Smooth muscle cell (in vitro differentiated cells): ENCODE data around the gene ARMCX6. TPM values are rescaled to one million over a fixed set of nuclear protein-coding genes. Genes with fewer than 3 reads are reported as not detected.
"Not testable (repeated sequence)": the region's sequence is repeated elsewhere in the genome, so short reads cannot be mapped to it uniquely, and the experiment has no call there.

Experiments
- DNase-seq: peaks from one replicate; lab custom pipeline; 2025; ENCODE audit not compliant: unreplicated experiment; lab: John Stamatoyannopoulos, UW
- H2AFZ ChIP-seq: fragments of 200-600 bp; sonication (generic); 2 replicates; pipeline ENCODE4 v1.6.0; 2016; ENCODE audit warnings: antibody characterized with exemption, low read depth, mild to moderate bottlenecking
- H3F3A ChIP-seq: fragments of 200-600 bp; sonication (generic); 2 replicates; pipeline ENCODE4 v1.6.0; 2017; ENCODE audit warnings: antibody characterized with exemption, low read depth
- H3K27ac ChIP-seq: fragments of 200-600 bp; sonication (generic); 2 replicates; pipeline ENCODE4 v1.5.1; 2016; ENCODE audit warnings: low read depth, mild to moderate bottlenecking
- H3K27me3 ChIP-seq: fragments of 200-600 bp; sonication (generic); 2 replicates; pipeline ENCODE4 v1.6.1; 2016; ENCODE audit warnings: low read depth, mild to moderate bottlenecking
- H3K36me3 ChIP-seq: fragments of 200-600 bp; sonication (generic); 2 replicates; pipeline ENCODE4 v1.5.1; 2016; ENCODE audit warnings: low read depth
- H3K4me1 ChIP-seq: fragments of 200-600 bp; sonication (generic); 2 replicates; pipeline ENCODE4 v1.5.1; 2016; ENCODE audit warnings: low read depth
- H3K4me2 ChIP-seq: fragments of 200-600 bp; sonication (generic); 2 replicates; pipeline ENCODE4 v1.6.0; 2016; ENCODE audit warnings: mild to moderate bottlenecking
- H3K4me3 ChIP-seq: fragments of 200-600 bp; sonication (generic); 2 replicates; pipeline ENCODE4 v1.5.1; 2016; ENCODE audit warnings: mild to moderate bottlenecking
- H3K79me2 ChIP-seq: fragments of 200-600 bp; sonication (generic); 2 replicates; pipeline ENCODE4 v1.6.0; 2016; ENCODE audit warnings: low read depth, mild to moderate bottlenecking
- H3K9ac ChIP-seq: fragments of 200-600 bp; sonication (generic); 2 replicates; pipeline ENCODE4 v1.6.0; 2016; ENCODE audit warnings: low read depth
- H3K9me3 ChIP-seq: fragments of 200-600 bp; sonication (generic); replicated peaks from 2 replicates; pipeline ENCODE4 v1.5.1; 2016; ENCODE audit warnings: low read depth
- H4K20me1 ChIP-seq: fragments of 200-600 bp; sonication (generic); 2 replicates; pipeline ENCODE4 v1.6.0; 2016; ENCODE audit warnings: low read depth
- WGBS: methylation state at CpG from one replicate; pipeline ENCODE4 v1.1.7; 2016; ENCODE audit warnings: low lambda C conversion rate; 5-methylcytosine and 5-hydroxymethylcytosine counted together
- polyA plus RNA-seq: library from polyadenylated mRNA; unstranded; fragments of >200 nt; fragmentation: Nextera tagmentation; extraction: Ambion mirVana; gene quantifications from 2 replicates; pipeline ENCODE4 v1.2.1, GENCODE V29; 2016
- total RNA-seq: library from RNA; depleted of rRNA; stranded (reverse); fragments of >200 nt; gene quantifications from 2 replicates; pipeline ENCODE4 v1.2.3, GENCODE V29; 2014
- TF ChIP-seq, protein P1 (sequence below): fragments of 200-600 bp; sonication (generic); IDR thresholded peaks from 2 replicates; pipeline ENCODE4 v1.5.1; 2017; ENCODE audit warnings: borderline replicate concordance, mild to moderate bottlenecking, antibody characterized with exemption; ENCODE audit not compliant: insufficient read depth, poor library complexity, severe bottlenecking

ARMCX6 gene
- total and polyA plus RNA-seq, 2 experiments from 2014 or later: 54.9 to 57.2 TPM

GRCh38 chrX:101657495-101657894 is 39.7 kb upstream of the ARMCX6 start:
- no peak overlapping the region for H3K4me2 ChIP-seq
- H3K79me2 ChIP-seq: no peaks in the 10 kb centered on the region
- no peaks in the 10 kb centered on the region for H3K9me3 ChIP-seq
- no peak overlapping the region for H3K27ac ChIP-seq
- no peak overlapping the region for H3K9ac ChIP-seq
- TF ChIP-seq, protein P1, sequence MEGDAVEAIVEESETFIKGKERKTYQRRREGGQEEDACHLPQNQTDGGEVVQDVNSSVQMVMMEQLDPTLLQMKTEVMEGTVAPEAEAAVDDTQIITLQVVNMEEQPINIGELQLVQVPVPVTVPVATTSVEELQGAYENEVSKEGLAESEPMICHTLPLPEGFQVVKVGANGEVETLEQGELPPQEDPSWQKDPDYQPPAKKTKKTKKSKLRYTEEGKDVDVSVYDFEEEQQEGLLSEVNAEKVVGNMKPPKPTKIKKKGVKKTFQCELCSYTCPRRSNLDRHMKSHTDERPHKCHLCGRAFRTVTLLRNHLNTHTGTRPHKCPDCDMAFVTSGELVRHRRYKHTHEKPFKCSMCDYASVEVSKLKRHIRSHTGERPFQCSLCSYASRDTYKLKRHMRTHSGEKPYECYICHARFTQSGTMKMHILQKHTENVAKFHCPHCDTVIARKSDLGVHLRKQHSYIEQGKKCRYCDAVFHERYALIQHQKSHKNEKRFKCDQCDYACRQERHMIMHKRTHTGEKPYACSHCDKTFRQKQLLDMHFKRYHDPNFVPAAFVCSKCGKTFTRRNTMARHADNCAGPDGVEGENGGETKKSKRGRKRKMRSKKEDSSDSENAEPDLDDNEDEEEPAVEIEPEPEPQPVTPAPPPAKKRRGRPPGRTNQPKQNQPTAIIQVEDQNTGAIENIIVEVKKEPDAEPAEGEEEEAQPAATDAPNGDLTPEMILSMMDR: no peak
- H3K4me1 ChIP-seq: no peaks in the 10 kb centered on the region
- H3F3A ChIP-seq: no peaks in the 10 kb centered on the region
- H4K20me1 ChIP-seq: peaks cover 26% of the 10 kb centered on the region
- H3K36me3 ChIP-seq: no peaks in the 10 kb centered on the region
- no peak overlapping the region for H2AFZ ChIP-seq
- DNase-seq: no peak
- 84% methylated on average over 12 of the region's 12 CpGs for WGBS
- no peaks in the 10 kb centered on the region for H3K27me3 ChIP-seq
- no peak overlapping the region for H3K4me3 ChIP-seq

- H3F3A ChIP-seq: no peaks in the 10 kb centered on the region
- TF ChIP-seq, protein P1: no peak
- no peak overlapping the region for H2AFZ ChIP-seq
- no peaks in the 10 kb centered on the region for H3K79me2 ChIP-seq
- no peaks in the 10 kb centered on the region for H3K36me3 ChIP-seq
- H3K4me2 ChIP-seq: no peak overlapping the region
- H3K9ac ChIP-seq: no peak overlapping the region
- no peak overlapping the region for H3K4me3 ChIP-seq
- no peaks in the 10 kb centered on the region for H3K27me3 ChIP-seq
- H4K20me1 ChIP-seq: peaks cover 26% of the 10 kb centered on the region
- DNase-seq: no peak
- no peaks in the 10 kb centered on the region for H3K9me3 ChIP-seq
- 85% methylated on average over 13 of the region's 13 CpGs for WGBS
- no peak overlapping the region for H3K27ac ChIP-seq
- H3K4me1 ChIP-seq: no peaks in the 10 kb centered on the region
Measured at GRCh38 chrX:101656817-101657216, 39.0 kb upstream of the ARMCX6 start.

DNA sequence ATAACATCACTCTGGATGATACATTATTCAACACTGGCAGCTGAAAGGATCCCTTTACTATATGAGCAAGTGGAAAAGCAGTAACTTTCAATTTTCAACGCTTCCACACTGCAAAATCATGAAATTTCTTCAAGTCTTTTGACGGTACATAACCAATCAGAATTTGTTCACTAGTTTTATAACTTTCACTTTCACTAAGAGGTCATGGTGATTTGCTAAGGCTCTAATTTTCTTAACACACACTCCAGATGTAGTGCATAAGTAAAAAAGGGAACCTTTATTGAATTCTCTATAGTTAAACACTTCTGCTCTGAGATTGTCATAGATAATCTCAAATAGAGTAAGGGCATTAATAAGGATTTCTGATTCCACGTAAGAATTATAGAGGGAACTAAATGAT is 37.7 kb upstream of the ARMCX6 start:
- DNase-seq: no peak
- WGBS: 73% methylated on average over 3 of the region's 3 CpGs
- Histone ChIP-seq H3K9ac (no peak overlapping the region), H3K4me2 (no peak overlapping the region), H3K36me3 (no peaks in the 10 kb centered on the region), H3K4me3 (no peak overlapping the region), H3F3A (no peaks in the 10 kb centered on the region), H3K27ac (no peak overlapping the region), H3K4me1 (no peaks in the 10 kb centered on the region), H3K27me3 (no peaks in the 10 kb centered on the region), H4K20me1 (peaks cover 26% of the 10 kb centered on the region), H3K9me3 (no peaks in the 10 kb centered on the region), H2AFZ (no peak overlapping the region), H3K79me2 (no peaks in the 10 kb centered on the region)
- TF ChIP-seq, protein P1: no peak

DNA sequence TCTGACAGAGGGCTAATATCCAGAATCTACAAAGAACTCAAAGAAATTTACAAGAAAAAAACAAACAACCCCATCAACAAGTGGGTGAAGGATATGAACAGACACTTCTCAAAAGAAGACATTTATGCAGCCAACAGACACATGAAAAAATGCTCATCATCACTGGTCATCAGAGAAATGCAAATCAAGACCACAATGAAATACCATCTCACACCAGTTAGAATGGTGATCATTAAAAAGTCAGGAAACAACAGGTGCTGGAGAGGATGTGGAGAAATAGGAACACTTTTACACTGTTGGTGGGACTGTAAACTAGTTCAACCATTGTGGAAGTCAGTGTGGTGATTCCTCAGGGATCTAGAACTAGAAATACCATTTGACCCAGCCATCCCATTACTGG is 29.9 kb upstream of the ARMCX6 start:
- not testable (repeated sequence) for H3K36me3 ChIP-seq, H2AFZ ChIP-seq, H3K9me3 ChIP-seq, H3F3A ChIP-seq, H3K9ac ChIP-seq, H4K20me1 ChIP-seq, H3K79me2 ChIP-seq, H3K4me3 ChIP-seq, H3K4me1 ChIP-seq, H3K4me2 ChIP-seq, DNase-seq, H3K27ac ChIP-seq, H3K27me3 ChIP-seq
